H9 (cell line): ENCODE measurements around the gene STK35. TPM values are rescaled to one million over a fixed set of nuclear protein-coding genes. Genes with fewer than 3 reads are reported as not detected.

Experiments
- DNase-seq: peaks from one replicate; pipeline ENCODE4 v3.0.0-alpha.2; 2017
- H2AFZ ChIP-seq: one replicate; pipeline ENCODE4 v1.6.1; 2013; ENCODE audit warnings: mild to moderate bottlenecking, low read length, control low read depth, moderate library complexity
- H2AK5ac ChIP-seq: 2 replicates; pipeline ENCODE4 v1.6.1; 2013; ENCODE audit warnings: low read length, control low read depth, mixed read lengths; ENCODE audit not compliant: insufficient read length
- H2BK120ac ChIP-seq: one replicate; pipeline ENCODE4 v1.6.1; 2013; ENCODE audit warnings: low read depth, mild to moderate bottlenecking, low read length, control low read depth, inconsistent platforms; ENCODE audit not compliant: poor library complexity, severe bottlenecking
- H2BK12ac ChIP-seq: 2 replicates; pipeline ENCODE4 v1.6.1; 2013; ENCODE audit warnings: low read length, control low read depth, mixed read lengths, low read depth; ENCODE audit not compliant: insufficient read length
- H2BK15ac ChIP-seq: 2 replicates; pipeline ENCODE4 v1.6.1; 2013; ENCODE audit warnings: low read depth, low read length, control low read depth
- H2BK20ac ChIP-seq: one replicate; pipeline ENCODE4 v1.6.1; 2013; ENCODE audit warnings: low read depth, mild to moderate bottlenecking, low read length, control low read depth, inconsistent platforms; ENCODE audit not compliant: poor library complexity, severe bottlenecking
- H2BK5ac ChIP-seq: 2 replicates; pipeline ENCODE4 v1.6.1; 2013; ENCODE audit warnings: low read length, control low read depth, mixed read lengths; ENCODE audit not compliant: insufficient read length
- H3K14ac ChIP-seq: 2 replicates; pipeline ENCODE4 v1.6.1; 2013; ENCODE audit warnings: low read length, control low read depth; ENCODE audit not compliant: insufficient read depth
- H3K18ac ChIP-seq: 2 replicates; pipeline ENCODE4 v1.6.1; 2013; ENCODE audit warnings: low read depth, mild to moderate bottlenecking, mixed read lengths, low read length, control low read depth; ENCODE audit not compliant: insufficient read length
- H3K23ac ChIP-seq: 2 replicates; pipeline ENCODE4 v1.6.1; 2013; ENCODE audit warnings: low read length, control low read depth, mixed read lengths, low read depth; ENCODE audit not compliant: insufficient read length
- H3K23me2 ChIP-seq: 2 replicates; pipeline ENCODE4 v1.6.1; 2013; ENCODE audit warnings: low read depth, mild to moderate bottlenecking, mixed read lengths, low read length, control low read depth; ENCODE audit not compliant: insufficient read length, poor library complexity, severe bottlenecking
- H3K27ac ChIP-seq: 2 replicates; pipeline ENCODE4 v1.5.1; 2013; ENCODE audit warnings: low read length, control low read depth, mixed read lengths, low read depth; ENCODE audit not compliant: insufficient read length
- H3K27me3 ChIP-seq: 2 replicates; pipeline ENCODE4 v1.6.1; 2013; ENCODE audit warnings: low read length, control low read depth, inconsistent platforms; ENCODE audit not compliant: insufficient read depth
- H3K4ac ChIP-seq: 2 replicates; pipeline ENCODE4 v1.6.1; 2013; ENCODE audit warnings: low read depth, mild to moderate bottlenecking, control low read depth, inconsistent platforms, low read length, moderate library complexity
- H3K4me1 ChIP-seq: 2 replicates; pipeline ENCODE4 v1.6.1; 2013; ENCODE audit warnings: low read length, control low read depth, inconsistent platforms; ENCODE audit not compliant: insufficient read depth
- H3K4me2 ChIP-seq: 2 replicates; pipeline ENCODE4 v1.6.1; 2013; ENCODE audit warnings: low read length, control low read depth, mixed read lengths; ENCODE audit not compliant: insufficient read length, insufficient read depth
- H3K56ac ChIP-seq: 2 replicates; pipeline ENCODE4 v1.6.1; 2013; ENCODE audit warnings: low read depth, mild to moderate bottlenecking, mixed read lengths, low read length, control low read depth; ENCODE audit not compliant: insufficient read length
- H3K79me1 ChIP-seq: 2 replicates; pipeline ENCODE4 v1.6.1; 2013; ENCODE audit warnings: low read depth, mild to moderate bottlenecking, moderate library complexity, low read length, control low read depth, inconsistent platforms; ENCODE audit not compliant: insufficient read depth, poor library complexity, severe bottlenecking
- H3K79me2 ChIP-seq: 2 replicates; pipeline ENCODE4 v1.6.1; 2013; ENCODE audit warnings: low read length, control low read depth, inconsistent platforms; ENCODE audit not compliant: insufficient read depth
- H3K9ac ChIP-seq: 2 replicates; pipeline ENCODE4 v1.6.1; 2013; ENCODE audit warnings: low read length, control low read depth, mixed read lengths; ENCODE audit not compliant: insufficient read length; ENCODE audit errors: extremely low read depth
- H3K9me3 ChIP-seq: one replicate; pipeline ENCODE4 v1.6.1; 2013; ENCODE audit warnings: low read depth, low read length, inconsistent platforms; ENCODE audit not compliant: control insufficient read depth
- H3T11ph ChIP-seq: one replicate; pipeline ENCODE4 v1.6.1; 2013; ENCODE audit warnings: mild to moderate bottlenecking, low read length, control low read depth, inconsistent platforms
- H4K20me1 ChIP-seq: one replicate; pipeline ENCODE4 v1.6.1; 2013; ENCODE audit not compliant: control insufficient read depth, insufficient read length, insufficient read depth
- H4K5ac ChIP-seq: 2 replicates; pipeline ENCODE4 v1.6.1; 2013; ENCODE audit warnings: low read depth, mild to moderate bottlenecking, mixed read lengths, low read length, control low read depth; ENCODE audit not compliant: insufficient read length
- H4K8ac ChIP-seq: replicated peaks from 2 replicates; pipeline ENCODE4 v1.6.1; 2013; ENCODE audit warnings: low read length, control low read depth, mixed read lengths, low read depth; ENCODE audit not compliant: insufficient read length
- H4K91ac ChIP-seq: 2 replicates; pipeline ENCODE4 v1.6.1; 2013; ENCODE audit warnings: low read depth, mild to moderate bottlenecking, moderate library complexity, mixed read lengths, low read length, control low read depth; ENCODE audit not compliant: insufficient read length
- H3K27ac Mint-ChIP-seq, 3 experiments: 2 replicates in 2 of 3; 3 replicates in 1 of 3; pipeline ENCODE4 v1.8.0; 2020 to 2021; ENCODE audit warnings: mixed read lengths in 3 of 3, mild to moderate bottlenecking in 1 of 3, moderate library complexity in 1 of 3
- H3K27me3 Mint-ChIP-seq: 2 replicates; pipeline ENCODE4 v1.8.0; 2021; ENCODE audit warnings: low read depth, mild to moderate bottlenecking, moderate library complexity, mixed read lengths
- H3K36me3 Mint-ChIP-seq, 3 experiments: 2 replicates in 2 of 3; 3 replicates in 1 of 3; pipeline ENCODE4 v1.8.0; 2020 to 2021; ENCODE audit warnings: low read depth in 3 of 3, mixed read lengths in 3 of 3; ENCODE audit not compliant: insufficient read depth in 1 of 3
- H3K4me1 Mint-ChIP-seq, 2 experiments: 2 replicates each; pipeline ENCODE4 v1.8.0; 2020; ENCODE audit warnings: mixed read lengths in 2 of 2
- H3K4me3 Mint-ChIP-seq, 2 experiments: 2 replicates in 1 of 2; 3 replicates in 1 of 2; pipeline ENCODE4 v1.8.0; 2020 to 2021; ENCODE audit warnings: mild to moderate bottlenecking in 2 of 2, mixed read lengths in 2 of 2, moderate library complexity in 1 of 2
- H3K9me3 Mint-ChIP-seq, 2 experiments: 2 replicates in 1 of 2; 3 replicates in 1 of 2; pipeline ENCODE4 v1.8.0; 2020; ENCODE audit warnings: mild to moderate bottlenecking in 2 of 2, mixed read lengths in 2 of 2, moderate library complexity in 1 of 2
- CTCF ChIP-seq: fragments of 200-600 bp; sonication (generic); conservative IDR thresholded peaks from 3 replicates; pipeline ENCODE4 v1.8.0; 2021; ENCODE audit warnings: antibody characterized with exemption, mild to moderate bottlenecking
- WGBS: extraction: QIAGEN DNeasy Blood & Tissue Kit; methylation state at CpG from one replicate; pipeline ENCODE4 v1.1.7; 2013; ENCODE audit warnings: missing lambda C conversion rate, low lambda C conversion rate, mixed read lengths; ENCODE audit not compliant: insufficient read length; ENCODE audit errors: extremely low coverage; 5-methylcytosine and 5-hydroxymethylcytosine counted together
- total RNA-seq: library from RNA; stranded (reverse); gene quantifications from 2 replicates; pipeline ENCODE4 v1.2.1, GENCODE V29; 2021

Gene STK35
- total RNA-seq, 1 experiment from 2014 or later = 66.2 TPM

- no peaks in the 10 kb centered on the region for H3K9me3 ChIP-seq
- H2BK15ac ChIP-seq = no peak overlapping the region
- no peak overlapping the region for H3K27ac ChIP-seq
- H3K18ac ChIP-seq = no peak overlapping the region
- no peak overlapping the region for H2BK20ac ChIP-seq
- Mint-ChIP-seq H3K4me1 (0 out of 4 replicates have a peak, but pooled peaks cover 0 to 2% of the 10 kb centered on the region in 2 experiments), H3K4me3 (no peak overlapping the region), H3K9me3 (no peaks in the 10 kb centered on the region; a peak in 1 of 5 replicates), H3K27ac (no peak overlapping the region), H3K36me3 (no peaks in the 10 kb centered on the region), H3K27me3 (peaks cover 27% of the 10 kb centered on the region)
- TF ChIP-seq CTCF = no peak
- H3K23me2 ChIP-seq = no peaks in the 10 kb centered on the region
- H3T11ph ChIP-seq = no peak overlapping the region
- no CpG with 5 or more reads among the region's 2 CpGs for WGBS
- H4K91ac ChIP-seq = no peak overlapping the region
- H3K4me2 ChIP-seq = no peak overlapping the region
- H2AK5ac ChIP-seq = no peak overlapping the region
- H3K79me1 ChIP-seq = no peaks in the 10 kb centered on the region
- H2AFZ ChIP-seq = no peak overlapping the region
- no peaks in the 10 kb centered on the region for H3K27me3 ChIP-seq
- H3K14ac ChIP-seq = no peak overlapping the region
- H3K23ac ChIP-seq = no peak overlapping the region
- H3K4ac ChIP-seq = no peak overlapping the region
- H2BK5ac ChIP-seq = no peak overlapping the region
- no peak overlapping the region for H4K5ac ChIP-seq
- H3K56ac ChIP-seq = no peak overlapping the region
- H2BK120ac ChIP-seq = no peak overlapping the region
- H3K4me1 ChIP-seq = no peaks in the 10 kb centered on the region
- no peak overlapping the region for H2BK12ac ChIP-seq
- H4K20me1 ChIP-seq = no peaks in the 10 kb centered on the region
- H4K8ac ChIP-seq = no peak overlapping the region
- no peaks in the 10 kb centered on the region for H3K79me2 ChIP-seq
- H3K9ac ChIP-seq = no peak overlapping the region
- DNase-seq = no peak
Observed at GRCh38 chr20:2066461-2067122, 35.0 kb upstream of the STK35 start.
